Loucy (cell line): ENCODE results near the gene CTIF.

ENCODE experiments used
- H2AFZ ChIP-seq: fragments of 200-600 bp; sonication (generic); 2 replicates; pipeline ENCODE4 v1.6.0; 2016; ENCODE audit warnings: antibody characterized with exemption, mild to moderate bottlenecking, low read length, moderate library complexity
- H3F3A ChIP-seq: fragments of 200-600 bp; 2 replicates; pipeline ENCODE4 v1.6.0; 2016; ENCODE audit warnings: antibody characterized with exemption, low read depth, mild to moderate bottlenecking
- H3K27me3 ChIP-seq: fragments of 200-600 bp; sonication (generic); 2 replicates; pipeline ENCODE4 v1.6.1; 2014; ENCODE audit warnings: low read length, mild to moderate bottlenecking; ENCODE audit not compliant: insufficient read depth, poor library complexity, severe bottlenecking
- H3K36me3 ChIP-seq: fragments of 200-600 bp; sonication (generic); 2 replicates; pipeline ENCODE4 v1.6.1; 2016; ENCODE audit warnings: low read length; ENCODE audit not compliant: insufficient read depth
- H3K4me1 ChIP-seq: fragments of 200-600 bp; sonication (generic); 2 replicates; pipeline ENCODE4 v1.5.1; 2014; ENCODE audit warnings: low read length, mild to moderate bottlenecking; ENCODE audit not compliant: insufficient read depth, poor library complexity, severe bottlenecking
- H3K4me2 ChIP-seq: fragments of 200-600 bp; sonication (generic); 2 replicates; pipeline ENCODE4 v1.6.0; 2014; ENCODE audit warnings: antibody characterized with exemption, low read length, low read depth, mild to moderate bottlenecking; ENCODE audit not compliant: poor library complexity, severe bottlenecking
- H3K4me3 ChIP-seq: fragments of 200-600 bp; sonication (generic); 2 replicates; pipeline ENCODE4 v1.5.1; 2014; ENCODE audit warnings: low read length, mild to moderate bottlenecking, mixed read lengths; ENCODE audit not compliant: poor library complexity, severe bottlenecking
- H3K79me2 ChIP-seq: fragments of 200-600 bp; sonication (generic); 2 replicates; pipeline ENCODE4 v1.6.1; 2014; ENCODE audit warnings: low read length; ENCODE audit not compliant: insufficient read depth
- H3K9ac ChIP-seq: fragments of 200-600 bp; sonication (generic); 2 replicates; pipeline ENCODE4 v1.6.0; 2014; ENCODE audit warnings: mild to moderate bottlenecking, low read depth, low read length, moderate library complexity; ENCODE audit not compliant: poor library complexity, severe bottlenecking
- H3K9me2 ChIP-seq: fragments of 200-600 bp; sonication (generic); replicated peaks from 2 replicates; pipeline ENCODE4 v1.6.1; 2016; ENCODE audit warnings: low read depth, low read length, mixed read lengths
- H3K9me3 ChIP-seq: fragments of 200-600 bp; sonication (generic); 2 replicates; pipeline ENCODE4 v1.6.1; 2014; ENCODE audit warnings: mild to moderate bottlenecking, antibody characterized with exemption, low read length, low read depth; ENCODE audit not compliant: insufficient read depth
- H4K20me1 ChIP-seq: fragments of 200-600 bp; sonication (generic); 2 replicates; pipeline ENCODE4 v1.6.0; 2014; ENCODE audit warnings: antibody characterized with exemption, low read length, mild to moderate bottlenecking; ENCODE audit not compliant: insufficient read depth, poor library complexity, severe bottlenecking
- CTCF ChIP-seq: fragments of 200-600 bp; sonication (generic); conservative IDR thresholded peaks from 2 replicates; pipeline ENCODE4 v1.5.1; 2014; ENCODE audit warnings: mild to moderate bottlenecking, antibody characterized with exemption, low read length
- EZH2phosphoT487 ChIP-seq: fragments of 200-600 bp; IDR thresholded peaks from 2 replicates; pipeline ENCODE4 v1.6.1; 2018; ENCODE audit warnings: antibody characterized with exemption, mild to moderate bottlenecking, moderate library complexity, borderline replicate concordance

CTIF gene

GRCh38 chr18:48589797-48590519 is 51.1 kb downstream of the CTIF start:
- Histone ChIP-seq H3K79me2 (peaks cover 7% of the 10 kb centered on the region; the same call in 1 of the 2 replicates), H3F3A (no peaks in the 10 kb centered on the region), H3K9me2 (no peaks in the 10 kb centered on the region), H4K20me1 (peaks cover 7% of the 10 kb centered on the region), H3K27me3 (no peaks in the 10 kb centered on the region), H3K4me2 (no peak overlapping the region), H2AFZ (no peak overlapping the region), H3K9me3 (no peaks in the 10 kb centered on the region), H3K4me1 (no peaks in the 10 kb centered on the region), H3K36me3 (no peaks in the 10 kb centered on the region), H3K9ac (no peak overlapping the region), H3K4me3 (no peak overlapping the region)
- TF ChIP-seq EZH2phosphoT487 (no peak), CTCF (no peak)

- Histone ChIP-seq H3K79me2 (peaks cover 7% of the 10 kb centered on the region; the same call in 1 of the 2 replicates), H3K9me3 (no peaks in the 10 kb centered on the region), H3K4me2 (no peak overlapping the region), H4K20me1 (peaks cover 7% of the 10 kb centered on the region), H3F3A (no peaks in the 10 kb centered on the region), H3K9ac (no peak overlapping the region), H3K36me3 (no peaks in the 10 kb centered on the region), H3K27me3 (no peaks in the 10 kb centered on the region), H3K4me1 (no peaks in the 10 kb centered on the region), H2AFZ (no peak overlapping the region), H3K9me2 (no peaks in the 10 kb centered on the region), H3K4me3 (no peak overlapping the region)
- TF ChIP-seq CTCF (no peak), EZH2phosphoT487 (no peak)
Observed at GRCh38 chr18:48590678-48591077, 51.8 kb downstream of the CTIF start.

- TF ChIP-seq CTCF: no peak
- TF ChIP-seq EZH2phosphoT487: no peak
- Histone ChIP-seq H3K9me3 (no peaks in the 10 kb centered on the region), H3K4me2 (no peak overlapping the region), H3K36me3 (no peaks in the 10 kb centered on the region), H3K9me2 (no peaks in the 10 kb centered on the region), H3K79me2 (peaks cover 7% of the 10 kb centered on the region; the same call in 1 of the 2 replicates), H3K9ac (no peak overlapping the region), H4K20me1 (peaks cover 7% of the 10 kb centered on the region), H2AFZ (no peak overlapping the region), H3K27me3 (no peaks in the 10 kb centered on the region), H3K4me1 (no peaks in the 10 kb centered on the region), H3K4me3 (no peak overlapping the region), H3F3A (no peaks in the 10 kb centered on the region)
Observed at GRCh38 chr18:48592540-48593171, 53.8 kb downstream of the CTIF start.
